HG03135 (cell line): ENCODE measurements around the gene SCYL1.

Source experiments
- ATAC-seq: cut with Tn5 transposase; IDR thresholded peaks from one replicate; pipeline ENCODE4 v1.9.1; 2021; ENCODE audit warnings: mild to moderate bottlenecking, moderate library complexity; ENCODE audit not compliant: unreplicated experiment

Gene SCYL1

DNA sequence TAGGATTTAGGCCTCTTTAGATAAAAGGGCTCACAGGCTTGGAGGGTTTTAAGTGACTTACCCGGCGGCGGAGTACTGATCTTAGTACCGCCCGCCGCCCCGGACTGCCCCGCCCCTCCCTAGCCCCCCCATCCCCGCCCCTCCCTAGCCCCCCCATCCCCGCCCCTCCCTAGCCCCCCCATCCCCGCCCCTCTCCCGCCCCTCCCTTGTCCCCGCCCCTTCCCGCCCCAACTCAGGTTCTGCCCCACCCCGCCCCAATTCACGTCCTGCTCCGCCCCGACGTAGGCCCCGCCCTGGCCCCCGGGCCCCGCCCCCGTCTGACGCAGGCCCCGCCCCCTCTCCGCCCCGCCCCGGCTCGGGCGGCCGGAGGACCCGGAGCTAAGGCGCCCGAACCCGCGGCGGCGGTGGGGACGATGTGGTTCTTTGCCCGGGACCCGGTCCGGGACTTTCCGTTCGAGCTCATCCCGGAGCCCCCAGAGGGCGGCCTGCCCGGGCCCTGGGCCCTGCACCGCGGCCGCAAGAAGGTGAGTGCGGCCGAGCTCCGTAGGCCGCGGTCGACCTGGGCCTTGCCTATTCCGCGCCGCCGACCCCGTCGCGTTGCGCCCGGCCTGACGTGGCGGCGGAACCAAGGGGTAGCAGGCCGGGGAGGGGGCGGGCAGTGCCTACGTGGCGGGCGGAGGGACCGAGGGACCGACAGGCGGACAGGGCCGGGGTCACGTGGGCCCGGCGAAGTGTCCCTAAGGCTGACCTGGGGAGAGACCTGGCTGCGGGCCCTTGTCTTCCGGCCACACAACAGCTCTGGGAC lies at the start of gene SCYL1:
Gene SCYL1 (plus strand): TSS at position 343 of the 805 bp plus-strand sequence. CDS start 71 bp downstream, at position 414.
- peak; percentile 63 for ATAC-seq

DNA sequence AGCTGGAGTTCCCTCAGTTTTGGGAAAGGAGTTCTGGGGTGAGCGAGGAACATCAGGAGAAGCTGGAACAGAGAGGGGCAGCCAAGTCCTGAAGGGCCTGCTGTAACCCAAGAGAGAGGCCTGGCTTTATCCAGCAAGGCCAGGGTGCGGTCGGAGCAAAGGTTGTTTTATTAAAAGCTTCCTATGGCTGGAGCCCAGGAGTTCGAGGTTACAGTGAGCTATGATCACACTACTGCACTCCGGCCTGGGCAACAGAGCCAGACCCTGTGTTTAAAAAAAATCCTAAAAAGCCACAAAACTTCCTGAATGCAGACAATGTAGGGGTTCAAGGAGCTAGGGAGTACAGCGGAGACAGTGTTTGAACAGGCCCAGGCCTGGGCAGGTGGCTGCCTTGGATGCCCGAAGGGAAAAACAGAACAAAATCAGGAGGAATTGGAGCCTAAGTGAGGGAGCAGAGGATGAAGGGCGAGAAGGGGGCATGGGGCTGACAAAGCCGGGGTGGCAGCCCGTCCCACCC lies 48.2 kb upstream of the SCYL1 start:
- no peak for ATAC-seq

DNA sequence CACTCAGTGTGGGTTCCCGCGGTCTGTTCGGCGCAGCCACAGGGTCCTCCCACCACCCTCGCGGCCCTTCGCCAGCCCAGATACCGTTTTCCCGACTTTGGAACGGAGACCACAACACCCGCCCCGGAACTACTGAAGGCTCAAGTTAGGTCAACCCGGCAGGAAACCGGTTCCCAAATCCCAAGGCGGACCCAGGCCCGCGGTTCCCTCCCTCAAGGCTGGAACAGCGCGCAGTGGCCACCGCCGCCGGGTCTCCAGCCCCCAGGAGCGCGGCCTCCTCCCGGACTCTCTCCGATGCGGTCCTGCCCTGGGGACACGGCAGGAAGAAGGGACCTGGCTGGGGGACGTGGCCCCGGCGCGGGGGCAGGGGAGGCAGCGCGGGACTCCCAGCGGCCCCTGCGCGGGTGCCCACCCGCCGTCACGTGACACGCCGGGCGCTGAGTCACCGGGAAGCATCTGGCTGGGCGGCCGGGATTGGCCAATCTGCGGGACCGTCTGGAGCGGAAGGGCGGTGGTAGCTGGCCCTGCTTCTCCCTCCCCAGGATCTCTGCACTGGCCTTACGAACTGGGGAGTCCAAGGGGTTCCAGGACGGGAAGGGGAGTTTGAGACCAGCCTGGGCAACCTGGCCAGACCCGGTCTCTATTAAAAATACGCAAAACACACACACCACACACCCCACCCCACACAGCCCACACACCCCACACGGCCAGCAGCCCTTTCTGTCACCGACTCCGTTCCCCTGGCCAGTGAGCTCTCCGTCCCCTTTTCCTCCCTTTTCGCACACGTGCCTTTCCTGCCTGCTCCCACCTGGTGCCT lies 47.5 kb upstream of the SCYL1 start:
- ATAC-seq: peak; percentile 70

DNA sequence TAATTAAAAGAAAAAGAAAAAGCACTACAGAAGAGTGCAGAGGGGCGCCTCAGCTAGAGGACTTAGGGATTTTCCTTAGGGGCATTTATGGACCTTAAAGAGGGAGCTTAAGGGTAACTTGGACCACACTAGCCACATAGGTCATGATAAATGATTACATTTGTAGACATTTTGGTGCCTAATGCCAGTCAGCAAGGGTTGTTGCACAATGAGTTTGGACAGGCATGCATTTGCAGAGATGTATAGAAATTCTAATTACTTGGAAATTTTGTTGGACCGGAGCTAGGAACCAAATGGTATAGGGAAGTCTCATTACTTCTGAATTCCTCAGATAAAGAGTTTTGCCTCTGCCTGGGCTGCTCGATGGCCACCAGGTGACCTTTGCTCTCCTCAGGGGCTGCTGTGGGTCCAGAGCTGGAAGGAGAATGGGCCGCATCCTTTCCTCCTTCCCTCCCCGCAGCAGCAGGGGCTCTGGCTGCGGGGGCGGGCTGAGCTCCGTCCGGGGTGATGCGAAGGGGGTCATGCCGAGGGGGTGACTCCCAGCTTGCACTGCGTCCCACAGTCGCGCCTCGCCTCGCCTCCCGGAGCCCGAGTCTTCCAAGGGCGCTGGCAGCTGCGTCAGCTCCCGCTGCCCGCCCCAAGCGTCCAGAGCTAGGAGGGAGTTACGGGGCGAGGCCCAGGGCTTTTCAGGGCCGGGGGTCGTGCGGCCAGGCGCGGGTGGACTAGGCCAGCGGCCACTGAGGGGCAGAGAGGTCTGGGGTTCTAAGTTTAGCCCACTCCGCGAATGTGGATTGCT lies 46.3 kb upstream of the SCYL1 start:
- no peak for ATAC-seq

DNA sequence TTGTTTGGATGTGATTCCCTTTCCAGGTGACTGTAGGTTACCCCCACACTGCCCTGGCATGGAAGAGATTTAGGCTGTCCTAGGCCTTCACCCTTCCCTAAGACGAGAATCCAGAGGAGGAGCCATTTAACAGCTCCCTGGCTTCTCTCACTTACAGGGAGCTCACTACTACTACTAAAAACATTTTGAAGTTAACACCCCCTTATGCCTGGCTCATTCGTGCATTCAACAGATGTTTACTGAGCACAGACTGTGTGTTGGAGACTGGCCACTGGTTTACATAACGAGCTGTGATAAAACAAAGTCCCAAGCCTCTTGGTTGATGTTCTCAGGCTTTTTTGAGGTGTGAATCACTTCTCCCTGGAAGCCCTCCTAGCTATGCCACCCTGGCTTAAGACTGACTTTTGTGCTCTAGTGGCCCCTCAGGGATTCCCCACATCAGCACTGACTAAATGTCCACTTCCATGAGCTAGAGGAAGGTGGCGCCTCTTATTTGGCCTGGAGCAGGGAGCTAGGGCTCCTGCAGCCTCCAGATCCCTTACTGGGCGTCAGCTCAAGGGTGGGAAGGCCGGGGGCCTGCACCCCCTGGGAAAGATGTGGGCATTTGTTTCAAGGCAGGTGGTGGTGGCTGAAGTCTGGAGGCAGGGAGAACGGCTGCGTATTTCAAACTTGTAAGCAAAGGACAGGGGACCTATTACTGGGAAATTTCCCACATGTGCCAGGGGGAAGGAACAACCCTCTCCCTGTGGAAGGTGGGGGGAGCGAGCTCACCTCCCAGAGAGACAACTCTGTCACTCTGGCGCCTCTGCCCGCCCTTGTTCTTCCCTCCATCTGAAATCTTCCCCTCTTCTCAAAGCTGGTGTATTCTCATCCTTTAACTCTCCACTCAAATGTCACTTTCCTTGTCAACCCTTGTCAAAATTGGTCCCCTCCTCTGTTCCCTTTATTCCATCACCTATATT lies 45.4 kb upstream of the SCYL1 start:
- no peak for ATAC-seq

DNA sequence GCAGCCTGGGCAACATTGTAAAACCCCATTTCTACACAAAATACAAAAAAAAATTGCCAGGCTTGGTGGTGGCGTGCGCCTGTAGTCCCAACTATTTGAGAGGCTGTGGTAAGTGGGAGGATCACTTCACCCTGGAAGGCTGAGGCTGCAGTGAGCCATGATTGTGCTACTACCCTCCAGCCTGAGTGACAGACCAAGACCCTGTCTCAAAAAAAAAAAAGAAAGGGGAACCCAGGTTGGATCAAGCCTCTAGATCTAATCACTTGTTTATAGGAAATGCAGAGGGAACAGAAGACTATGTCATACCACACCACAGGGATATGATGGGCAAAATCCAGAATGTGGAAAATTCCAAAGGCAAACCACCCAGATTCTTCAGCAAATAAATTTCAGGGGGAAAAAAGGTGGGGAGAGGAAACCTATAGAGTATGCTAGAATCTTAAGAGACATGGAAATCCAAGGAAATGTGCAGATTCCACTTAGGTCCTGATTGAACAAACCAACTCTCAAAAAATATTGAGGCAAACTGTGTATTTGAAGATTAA lies 42.5 kb upstream of the SCYL1 start:
- no peak for ATAC-seq

DNA sequence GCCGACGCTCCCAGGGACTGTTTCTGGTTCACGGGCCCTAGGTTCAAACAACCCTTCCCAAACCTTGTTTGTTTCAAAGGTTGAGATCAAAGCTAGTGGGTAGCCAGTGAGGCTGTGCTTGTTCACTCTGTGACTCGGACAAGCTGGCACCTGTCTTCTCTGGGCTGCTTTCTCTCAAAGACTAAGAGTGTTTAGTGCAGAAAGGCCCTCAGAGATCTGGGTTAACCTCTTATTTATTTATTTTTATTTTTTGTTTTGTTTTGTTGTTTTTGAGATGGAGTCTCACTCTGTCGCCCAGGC lies 39.0 kb upstream of the SCYL1 start:
- no peak for ATAC-seq

DNA sequence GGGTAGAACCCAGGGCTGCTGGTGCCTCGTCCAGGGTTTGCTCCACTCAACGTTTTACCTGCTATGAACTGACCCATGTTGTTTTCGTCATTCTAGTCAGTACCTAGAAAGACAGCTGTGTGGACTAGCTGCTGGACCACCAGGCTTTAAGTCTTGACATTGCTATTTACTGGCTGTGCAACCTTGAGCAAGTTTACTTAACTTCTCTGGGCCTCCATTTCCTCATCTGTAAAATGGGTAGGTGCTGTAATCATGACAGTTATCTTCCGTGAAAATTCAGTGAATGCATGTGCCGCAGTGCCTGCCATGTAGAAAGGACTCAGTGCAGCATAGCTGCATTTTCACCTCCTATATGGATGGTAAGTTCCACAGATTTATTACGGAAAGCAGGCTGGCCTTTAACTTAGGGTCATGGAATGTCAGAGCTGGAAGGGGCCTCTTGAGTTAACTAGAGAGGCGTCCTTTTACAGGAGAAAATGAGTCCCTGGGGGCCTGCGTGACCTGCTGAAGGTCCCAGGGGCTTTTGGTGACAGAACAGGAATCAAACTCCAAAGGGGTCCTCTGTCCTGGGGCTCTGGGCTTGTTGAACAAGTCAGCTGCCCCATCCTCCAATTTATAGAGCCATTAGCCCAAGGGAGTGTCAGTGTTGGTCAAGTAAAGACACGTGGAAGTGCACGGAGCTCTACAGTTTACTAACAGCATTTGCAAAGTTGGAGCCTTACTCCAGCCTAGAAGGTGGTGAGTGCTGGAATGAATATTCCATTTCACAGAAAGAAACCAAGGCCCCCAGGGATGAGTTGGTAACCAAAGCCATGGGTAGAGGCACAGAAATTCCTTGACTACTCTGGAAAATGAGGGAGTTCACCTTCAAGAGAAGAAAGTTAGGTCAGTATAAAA lies 38.1 kb upstream of the SCYL1 start:
- ATAC-seq: no peak

DNA sequence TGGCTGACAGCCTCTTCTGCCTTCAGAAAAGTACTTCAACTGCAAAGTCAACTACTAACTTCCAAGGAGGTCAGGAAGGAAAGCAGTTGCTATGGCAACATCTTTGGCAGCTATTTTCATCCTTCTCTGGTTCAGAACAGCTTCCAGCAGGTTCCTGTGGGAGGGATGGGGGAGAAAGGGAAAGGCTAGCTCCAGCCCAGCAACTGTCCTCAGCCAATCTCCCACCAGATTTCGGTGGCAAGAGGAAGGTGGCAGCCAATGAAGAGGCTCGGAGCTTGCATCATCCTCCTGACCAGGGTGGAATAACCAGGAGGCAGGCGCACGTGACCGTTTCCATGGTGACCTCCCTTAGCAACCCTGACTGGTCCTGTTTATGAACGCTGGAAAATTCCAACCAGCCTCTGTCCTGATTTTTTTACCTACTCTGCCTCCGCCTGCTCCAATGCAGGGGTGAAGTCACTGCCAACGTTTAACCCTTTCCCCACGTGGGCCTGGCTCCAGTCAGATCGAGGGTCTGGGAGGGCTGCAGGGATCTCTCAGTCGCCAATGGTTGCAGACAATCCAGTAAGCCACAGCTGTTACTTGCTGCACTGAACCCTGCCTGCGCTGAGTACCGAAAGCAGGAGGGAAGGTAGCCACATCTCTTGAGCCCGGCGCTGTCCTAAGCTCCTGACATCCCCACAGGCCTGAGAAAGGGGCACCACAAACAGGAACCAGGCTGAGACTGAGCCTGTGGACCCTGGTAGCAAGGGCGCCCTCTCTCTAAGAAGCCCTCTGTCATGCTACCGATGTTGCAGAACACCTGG lies 37.2 kb upstream of the SCYL1 start:
- peak; percentile 54 for ATAC-seq

DNA sequence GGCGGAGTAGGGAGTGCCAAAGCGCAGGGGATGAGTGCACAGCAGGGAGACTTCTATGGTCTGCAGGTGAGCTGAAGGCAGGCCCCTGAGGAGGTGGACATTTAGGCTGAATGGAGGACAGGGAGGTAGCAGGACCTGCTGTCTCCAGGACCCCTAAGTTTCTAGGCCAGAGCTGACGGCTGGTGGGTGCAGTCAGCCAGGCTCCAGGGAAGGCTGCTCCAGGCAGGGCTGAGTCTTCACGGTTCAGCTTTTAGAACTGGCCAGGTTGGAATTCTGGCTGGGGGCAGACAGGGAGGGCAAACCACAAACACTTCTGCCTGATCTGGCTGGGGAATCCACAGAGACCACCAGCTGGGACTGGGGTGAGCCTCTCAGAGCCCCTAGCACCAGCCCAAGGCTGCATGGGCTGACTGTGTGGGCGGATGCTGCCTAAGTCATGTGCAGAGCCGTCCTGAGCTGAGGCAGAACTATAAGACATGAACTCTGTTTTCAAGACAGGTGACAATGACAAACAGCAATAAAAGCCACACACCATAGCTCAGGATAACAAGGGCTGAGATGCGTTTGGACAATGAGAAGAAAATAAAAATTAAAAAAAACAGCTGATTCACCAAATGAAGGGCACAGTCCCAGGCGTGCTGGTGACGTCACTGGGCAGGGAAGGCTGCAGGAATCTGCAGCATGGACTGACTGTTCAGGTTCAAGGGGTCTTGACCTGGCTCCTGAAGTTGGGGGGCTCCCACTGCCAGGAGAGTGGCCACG lies 36.4 kb upstream of the SCYL1 start:
- no peak for ATAC-seq

DNA sequence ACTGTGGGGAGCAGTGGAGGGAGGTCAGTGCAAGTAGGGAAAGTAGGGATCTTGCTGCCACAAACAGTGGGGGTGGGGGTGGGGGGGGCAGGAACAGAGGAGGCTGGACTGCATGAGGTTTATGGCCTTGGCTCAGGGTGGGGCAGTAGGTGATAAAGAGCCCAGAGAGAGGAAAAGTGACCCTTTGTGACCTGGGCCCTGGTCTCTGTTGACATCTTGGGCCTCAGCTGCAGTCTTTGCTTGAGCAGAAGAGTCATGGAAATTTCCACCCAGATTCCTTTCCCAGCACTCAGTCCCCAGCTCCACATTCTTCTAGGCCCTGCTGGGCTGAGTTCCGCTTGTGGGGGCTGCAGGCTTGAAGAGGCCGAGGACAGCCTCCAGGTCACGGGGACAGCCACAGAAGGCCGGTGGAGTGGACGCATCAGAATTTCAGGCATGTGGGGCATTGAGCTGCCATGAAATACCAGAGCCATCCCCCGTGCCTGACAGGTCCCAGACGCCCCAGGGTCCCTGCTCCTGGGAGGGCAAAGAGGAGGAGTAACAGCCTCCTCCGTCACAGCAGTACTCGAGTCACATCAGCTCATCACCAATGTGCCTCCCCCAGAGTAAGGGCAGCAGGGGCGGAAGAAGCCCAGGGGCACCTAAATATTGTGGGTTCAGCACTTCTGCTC lies 35.7 kb upstream of the SCYL1 start:
- no peak for ATAC-seq

DNA sequence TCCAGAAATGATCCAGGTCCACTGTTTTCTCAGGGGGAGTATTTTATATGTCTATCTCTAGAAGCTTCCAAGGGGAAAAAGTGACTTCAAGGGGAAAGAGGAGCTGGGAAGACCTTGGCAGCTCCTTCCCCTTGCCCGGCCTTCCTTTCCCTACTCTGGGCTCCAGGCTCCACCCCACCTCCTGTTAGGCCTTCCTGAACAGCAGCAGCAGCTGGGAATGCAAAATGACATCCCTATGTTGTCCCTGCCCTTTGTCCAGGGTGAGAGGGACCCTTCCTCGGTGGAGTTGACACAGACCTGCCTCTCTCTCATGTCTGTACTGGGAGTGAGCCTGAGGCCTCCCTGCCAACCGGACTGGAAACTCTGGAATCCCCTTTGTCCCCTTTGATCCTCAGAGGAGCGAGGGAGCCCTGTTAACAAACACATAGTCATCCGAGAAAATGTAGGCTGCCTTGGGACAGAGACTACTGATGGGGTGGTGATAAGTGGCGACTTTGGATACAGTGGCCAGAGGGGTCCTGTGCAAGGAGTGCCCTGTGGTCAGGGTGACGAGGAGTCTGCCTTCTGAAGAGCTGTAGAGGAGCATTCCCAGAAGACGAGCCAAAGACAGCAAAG lies 35.1 kb upstream of the SCYL1 start:
- ATAC-seq: no peak

DNA sequence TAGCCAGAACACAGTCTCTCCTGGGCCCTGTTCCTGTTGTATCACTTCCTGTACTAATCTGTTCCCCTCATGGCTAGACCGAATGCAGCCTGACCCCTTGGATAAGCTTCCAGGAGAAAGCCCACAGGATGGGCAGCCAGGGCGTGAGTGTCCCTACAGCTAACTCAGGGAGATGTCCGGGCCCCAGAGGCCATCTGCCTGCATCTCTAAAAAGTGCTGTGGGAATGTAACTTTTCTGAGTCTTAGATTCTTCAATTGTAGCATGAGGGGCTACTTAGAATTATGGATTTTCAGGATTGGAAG lies 33.8 kb upstream of the SCYL1 start:
- no peak for ATAC-seq

DNA sequence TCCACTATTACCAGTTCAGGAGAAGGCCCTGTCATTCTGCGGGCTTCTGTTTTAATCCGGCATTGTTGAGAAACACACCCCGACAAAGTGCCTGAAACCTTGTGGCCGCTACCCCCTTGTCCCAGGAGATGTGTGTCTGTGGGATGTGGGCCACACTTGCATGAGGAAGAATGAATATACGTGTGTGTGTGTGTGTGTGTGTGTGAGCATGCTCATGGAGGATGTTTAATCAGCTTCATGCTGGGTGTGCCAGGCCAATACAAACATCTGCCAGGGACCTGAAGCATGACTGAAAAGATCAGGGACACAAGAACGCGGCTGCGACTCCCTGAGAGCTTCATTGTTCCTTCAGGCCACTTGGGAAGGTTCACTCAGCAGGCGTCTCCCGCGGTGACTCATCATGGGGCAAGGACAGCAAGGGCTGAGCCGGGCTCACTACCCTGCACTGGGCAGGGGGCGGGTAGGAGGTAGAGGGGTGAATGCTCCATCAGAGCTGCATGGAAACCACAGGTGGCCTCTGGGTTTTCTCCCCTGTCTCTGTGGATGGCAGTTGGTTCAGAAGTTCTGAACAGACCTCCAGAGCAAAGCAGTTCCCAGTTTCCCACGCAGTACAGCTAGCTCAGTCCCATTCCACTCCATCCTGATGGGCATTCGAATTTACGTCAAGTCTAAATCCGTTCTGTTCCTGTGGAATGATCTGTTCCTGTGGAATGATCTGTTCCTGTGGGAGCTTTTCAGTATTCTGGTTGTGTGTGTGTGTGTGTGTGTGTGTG lies 33.1 kb upstream of the SCYL1 start:
- no peak for ATAC-seq

DNA sequence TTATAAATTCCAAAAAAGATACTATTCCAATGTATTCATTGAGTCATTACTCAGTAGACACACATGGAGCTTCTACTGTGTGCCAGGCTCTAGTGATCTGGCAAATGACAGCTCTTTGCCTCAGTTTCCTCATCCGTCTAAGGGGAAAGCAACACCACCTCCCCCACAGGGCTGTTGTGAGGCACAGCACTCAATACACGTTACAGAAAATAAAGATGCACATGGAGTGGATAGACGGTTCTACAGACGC lies 32.6 kb upstream of the SCYL1 start:
- no peak for ATAC-seq
